Measurements from ENCODE around the gene ME3. TPM values are rescaled to one million over a fixed set of nuclear protein-coding genes. Genes with fewer than 3 reads are reported as not detected.

Gene ME3
- total RNA-seq, 1 experiment from 2014 or later = 1.8 TPM

DNA sequence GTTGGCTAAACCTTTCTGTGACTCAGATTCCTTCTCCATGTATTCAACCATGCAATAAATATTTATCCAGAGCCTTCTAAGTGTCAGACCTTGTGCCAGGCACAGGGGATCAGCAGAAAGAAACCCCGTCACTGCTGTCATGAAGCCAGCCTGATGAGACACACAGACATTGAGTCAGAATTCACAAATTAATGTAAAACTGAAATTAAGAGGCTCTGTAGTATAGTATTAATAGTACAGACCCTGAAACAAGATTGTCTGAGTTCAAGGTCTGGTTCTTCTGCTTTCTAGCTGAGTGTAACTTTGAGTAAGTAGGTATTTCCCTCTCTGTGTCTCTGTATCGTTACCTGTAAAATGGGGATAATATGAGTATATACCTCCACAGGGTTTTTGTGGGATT lies 46.9 kb downstream of the ME3 start (continued):
- TF ChIP-seq MXD4 (CRISPR knock-in tag; IDR thresholded peaks at IDR 0.05; ENCODE audit: borderline replicate concordance) (no peak), SP1 (CRISPR knock-in tag; conservative IDR thresholded peaks at IDR 0.05) (no peak), SMAD3 (CRISPR knock-in tag; IDR thresholded peaks at IDR 0.05; ENCODE audit: borderline replicate concordance) (no peak), JUN (CRISPR knock-in tag; IDR thresholded peaks at IDR 0.05) (no peak), JAZF1 (CRISPR knock-in tag; IDR thresholded peaks at IDR 0.05) (no peak), NR2C2 (CRISPR knock-in tag; IDR thresholded peaks at IDR 0.05) (no peak)
- TF ChIP-seq, protein P1, sequence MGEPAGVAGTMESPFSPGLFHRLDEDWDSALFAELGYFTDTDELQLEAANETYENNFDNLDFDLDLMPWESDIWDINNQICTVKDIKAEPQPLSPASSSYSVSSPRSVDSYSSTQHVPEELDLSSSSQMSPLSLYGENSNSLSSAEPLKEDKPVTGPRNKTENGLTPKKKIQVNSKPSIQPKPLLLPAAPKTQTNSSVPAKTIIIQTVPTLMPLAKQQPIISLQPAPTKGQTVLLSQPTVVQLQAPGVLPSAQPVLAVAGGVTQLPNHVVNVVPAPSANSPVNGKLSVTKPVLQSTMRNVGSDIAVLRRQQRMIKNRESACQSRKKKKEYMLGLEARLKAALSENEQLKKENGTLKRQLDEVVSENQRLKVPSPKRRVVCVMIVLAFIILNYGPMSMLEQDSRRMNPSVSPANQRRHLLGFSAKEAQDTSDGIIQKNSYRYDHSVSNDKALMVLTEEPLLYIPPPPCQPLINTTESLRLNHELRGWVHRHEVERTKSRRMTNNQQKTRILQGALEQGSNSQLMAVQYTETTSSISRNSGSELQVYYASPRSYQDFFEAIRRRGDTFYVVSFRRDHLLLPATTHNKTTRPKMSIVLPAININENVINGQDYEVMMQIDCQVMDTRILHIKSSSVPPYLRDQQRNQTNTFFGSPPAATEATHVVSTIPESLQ (CRISPR knock-in tag; IDR thresholded peaks at IDR 0.05) = no peak
- TF ChIP-seq, protein P2, sequence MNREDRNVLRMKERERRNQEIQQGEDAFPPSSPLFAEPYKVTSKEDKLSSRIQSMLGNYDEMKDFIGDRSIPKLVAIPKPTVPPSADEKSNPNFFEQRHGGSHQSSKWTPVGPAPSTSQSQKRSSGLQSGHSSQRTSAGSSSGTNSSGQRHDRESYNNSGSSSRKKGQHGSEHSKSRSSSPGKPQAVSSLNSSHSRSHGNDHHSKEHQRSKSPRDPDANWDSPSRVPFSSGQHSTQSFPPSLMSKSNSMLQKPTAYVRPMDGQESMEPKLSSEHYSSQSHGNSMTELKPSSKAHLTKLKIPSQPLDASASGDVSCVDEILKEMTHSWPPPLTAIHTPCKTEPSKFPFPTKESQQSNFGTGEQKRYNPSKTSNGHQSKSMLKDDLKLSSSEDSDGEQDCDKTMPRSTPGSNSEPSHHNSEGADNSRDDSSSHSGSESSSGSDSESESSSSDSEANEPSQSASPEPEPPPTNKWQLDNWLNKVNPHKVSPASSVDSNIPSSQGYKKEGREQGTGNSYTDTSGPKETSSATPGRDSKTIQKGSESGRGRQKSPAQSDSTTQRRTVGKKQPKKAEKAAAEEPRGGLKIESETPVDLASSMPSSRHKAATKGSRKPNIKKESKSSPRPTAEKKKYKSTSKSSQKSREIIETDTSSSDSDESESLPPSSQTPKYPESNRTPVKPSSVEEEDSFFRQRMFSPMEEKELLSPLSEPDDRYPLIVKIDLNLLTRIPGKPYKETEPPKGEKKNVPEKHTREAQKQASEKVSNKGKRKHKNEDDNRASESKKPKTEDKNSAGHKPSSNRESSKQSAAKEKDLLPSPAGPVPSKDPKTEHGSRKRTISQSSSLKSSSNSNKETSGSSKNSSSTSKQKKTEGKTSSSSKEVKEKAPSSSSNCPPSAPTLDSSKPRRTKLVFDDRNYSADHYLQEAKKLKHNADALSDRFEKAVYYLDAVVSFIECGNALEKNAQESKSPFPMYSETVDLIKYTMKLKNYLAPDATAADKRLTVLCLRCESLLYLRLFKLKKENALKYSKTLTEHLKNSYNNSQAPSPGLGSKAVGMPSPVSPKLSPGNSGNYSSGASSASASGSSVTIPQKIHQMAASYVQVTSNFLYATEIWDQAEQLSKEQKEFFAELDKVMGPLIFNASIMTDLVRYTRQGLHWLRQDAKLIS (CRISPR knock-in tag; IDR thresholded peaks at IDR 0.05; ENCODE audit: borderline replicate concordance) = no peak
- TF ChIP-seq, protein P3, sequence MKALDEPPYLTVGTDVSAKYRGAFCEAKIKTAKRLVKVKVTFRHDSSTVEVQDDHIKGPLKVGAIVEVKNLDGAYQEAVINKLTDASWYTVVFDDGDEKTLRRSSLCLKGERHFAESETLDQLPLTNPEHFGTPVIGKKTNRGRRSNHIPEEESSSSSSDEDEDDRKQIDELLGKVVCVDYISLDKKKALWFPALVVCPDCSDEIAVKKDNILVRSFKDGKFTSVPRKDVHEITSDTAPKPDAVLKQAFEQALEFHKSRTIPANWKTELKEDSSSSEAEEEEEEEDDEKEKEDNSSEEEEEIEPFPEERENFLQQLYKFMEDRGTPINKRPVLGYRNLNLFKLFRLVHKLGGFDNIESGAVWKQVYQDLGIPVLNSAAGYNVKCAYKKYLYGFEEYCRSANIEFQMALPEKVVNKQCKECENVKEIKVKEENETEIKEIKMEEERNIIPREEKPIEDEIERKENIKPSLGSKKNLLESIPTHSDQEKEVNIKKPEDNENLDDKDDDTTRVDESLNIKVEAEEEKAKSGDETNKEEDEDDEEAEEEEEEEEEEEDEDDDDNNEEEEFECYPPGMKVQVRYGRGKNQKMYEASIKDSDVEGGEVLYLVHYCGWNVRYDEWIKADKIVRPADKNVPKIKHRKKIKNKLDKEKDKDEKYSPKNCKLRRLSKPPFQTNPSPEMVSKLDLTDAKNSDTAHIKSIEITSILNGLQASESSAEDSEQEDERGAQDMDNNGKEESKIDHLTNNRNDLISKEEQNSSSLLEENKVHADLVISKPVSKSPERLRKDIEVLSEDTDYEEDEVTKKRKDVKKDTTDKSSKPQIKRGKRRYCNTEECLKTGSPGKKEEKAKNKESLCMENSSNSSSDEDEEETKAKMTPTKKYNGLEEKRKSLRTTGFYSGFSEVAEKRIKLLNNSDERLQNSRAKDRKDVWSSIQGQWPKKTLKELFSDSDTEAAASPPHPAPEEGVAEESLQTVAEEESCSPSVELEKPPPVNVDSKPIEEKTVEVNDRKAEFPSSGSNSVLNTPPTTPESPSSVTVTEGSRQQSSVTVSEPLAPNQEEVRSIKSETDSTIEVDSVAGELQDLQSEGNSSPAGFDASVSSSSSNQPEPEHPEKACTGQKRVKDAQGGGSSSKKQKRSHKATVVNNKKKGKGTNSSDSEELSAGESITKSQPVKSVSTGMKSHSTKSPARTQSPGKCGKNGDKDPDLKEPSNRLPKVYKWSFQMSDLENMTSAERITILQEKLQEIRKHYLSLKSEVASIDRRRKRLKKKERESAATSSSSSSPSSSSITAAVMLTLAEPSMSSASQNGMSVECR (CRISPR knock-in tag; IDR thresholded peaks at IDR 0.05; ENCODE audit: borderline replicate concordance) = no peak

DNA sequence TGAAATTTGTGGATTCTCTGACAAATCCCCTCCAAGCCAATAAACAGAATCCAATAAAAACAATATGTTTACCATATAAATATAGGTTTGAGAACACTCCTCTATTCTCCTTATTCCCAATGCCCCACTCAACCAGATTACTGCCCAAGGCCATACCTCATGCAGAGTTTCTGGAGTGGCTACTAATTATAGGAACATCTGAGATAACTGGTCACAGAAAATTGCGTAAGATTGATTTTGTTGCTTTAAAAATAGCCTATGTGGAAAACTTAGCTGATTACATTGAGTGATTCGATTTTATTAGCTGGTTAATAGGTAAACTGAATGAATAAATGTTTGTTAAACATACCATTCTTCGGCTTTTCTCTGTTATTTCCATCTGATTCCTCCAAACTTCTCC lies 48.0 kb downstream of the ME3 start:
- Mint-ChIP-seq H3K27ac (no peak overlapping the region), H3K9me3 (peaks cover 2% of the 10 kb centered on the region), H3K27me3 (ENCODE audit: low read depth) (no peaks in the 10 kb centered on the region), H3K36me3 (no peaks in the 10 kb centered on the region), H3K4me3 (no peak overlapping the region), H3K4me1 (peaks cover 19% of the 10 kb centered on the region)
- no peak for DNase-seq (ENCODE audit: low spot score)
- no peak for ATAC-seq
- ChIA-PET POLR2A (no interaction called here), CTCF (interaction anchor here (1.2 kb wide), 1 partner anchor 16 kb away, joined by 3 read pairs; no protein-coding TSS in a partner anchor)
- TF ChIP-seq, protein P4, sequence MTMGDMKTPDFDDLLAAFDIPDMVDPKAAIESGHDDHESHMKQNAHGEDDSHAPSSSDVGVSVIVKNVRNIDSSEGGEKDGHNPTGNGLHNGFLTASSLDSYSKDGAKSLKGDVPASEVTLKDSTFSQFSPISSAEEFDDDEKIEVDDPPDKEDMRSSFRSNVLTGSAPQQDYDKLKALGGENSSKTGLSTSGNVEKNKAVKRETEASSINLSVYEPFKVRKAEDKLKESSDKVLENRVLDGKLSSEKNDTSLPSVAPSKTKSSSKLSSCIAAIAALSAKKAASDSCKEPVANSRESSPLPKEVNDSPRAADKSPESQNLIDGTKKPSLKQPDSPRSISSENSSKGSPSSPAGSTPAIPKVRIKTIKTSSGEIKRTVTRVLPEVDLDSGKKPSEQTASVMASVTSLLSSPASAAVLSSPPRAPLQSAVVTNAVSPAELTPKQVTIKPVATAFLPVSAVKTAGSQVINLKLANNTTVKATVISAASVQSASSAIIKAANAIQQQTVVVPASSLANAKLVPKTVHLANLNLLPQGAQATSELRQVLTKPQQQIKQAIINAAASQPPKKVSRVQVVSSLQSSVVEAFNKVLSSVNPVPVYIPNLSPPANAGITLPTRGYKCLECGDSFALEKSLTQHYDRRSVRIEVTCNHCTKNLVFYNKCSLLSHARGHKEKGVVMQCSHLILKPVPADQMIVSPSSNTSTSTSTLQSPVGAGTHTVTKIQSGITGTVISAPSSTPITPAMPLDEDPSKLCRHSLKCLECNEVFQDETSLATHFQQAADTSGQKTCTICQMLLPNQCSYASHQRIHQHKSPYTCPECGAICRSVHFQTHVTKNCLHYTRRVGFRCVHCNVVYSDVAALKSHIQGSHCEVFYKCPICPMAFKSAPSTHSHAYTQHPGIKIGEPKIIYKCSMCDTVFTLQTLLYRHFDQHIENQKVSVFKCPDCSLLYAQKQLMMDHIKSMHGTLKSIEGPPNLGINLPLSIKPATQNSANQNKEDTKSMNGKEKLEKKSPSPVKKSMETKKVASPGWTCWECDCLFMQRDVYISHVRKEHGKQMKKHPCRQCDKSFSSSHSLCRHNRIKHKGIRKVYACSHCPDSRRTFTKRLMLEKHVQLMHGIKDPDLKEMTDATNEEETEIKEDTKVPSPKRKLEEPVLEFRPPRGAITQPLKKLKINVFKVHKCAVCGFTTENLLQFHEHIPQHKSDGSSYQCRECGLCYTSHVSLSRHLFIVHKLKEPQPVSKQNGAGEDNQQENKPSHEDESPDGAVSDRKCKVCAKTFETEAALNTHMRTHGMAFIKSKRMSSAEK (CRISPR knock-in tag; IDR thresholded peaks at IDR 0.05; ENCODE audit: borderline replicate concordance) = no peak
- TF ChIP-seq, protein P5, sequence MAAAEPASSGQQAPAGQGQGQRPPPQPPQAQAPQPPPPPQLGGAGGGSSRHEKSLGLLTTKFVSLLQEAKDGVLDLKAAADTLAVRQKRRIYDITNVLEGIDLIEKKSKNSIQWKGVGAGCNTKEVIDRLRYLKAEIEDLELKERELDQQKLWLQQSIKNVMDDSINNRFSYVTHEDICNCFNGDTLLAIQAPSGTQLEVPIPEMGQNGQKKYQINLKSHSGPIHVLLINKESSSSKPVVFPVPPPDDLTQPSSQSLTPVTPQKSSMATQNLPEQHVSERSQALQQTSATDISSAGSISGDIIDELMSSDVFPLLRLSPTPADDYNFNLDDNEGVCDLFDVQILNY (CRISPR knock-in tag; IDR thresholded peaks at IDR 0.05) = no peak
- TF ChIP-seq ATF1 (CRISPR knock-in tag; IDR thresholded peaks at IDR 0.05) = no peak
- TF ChIP-seq, protein P6, sequence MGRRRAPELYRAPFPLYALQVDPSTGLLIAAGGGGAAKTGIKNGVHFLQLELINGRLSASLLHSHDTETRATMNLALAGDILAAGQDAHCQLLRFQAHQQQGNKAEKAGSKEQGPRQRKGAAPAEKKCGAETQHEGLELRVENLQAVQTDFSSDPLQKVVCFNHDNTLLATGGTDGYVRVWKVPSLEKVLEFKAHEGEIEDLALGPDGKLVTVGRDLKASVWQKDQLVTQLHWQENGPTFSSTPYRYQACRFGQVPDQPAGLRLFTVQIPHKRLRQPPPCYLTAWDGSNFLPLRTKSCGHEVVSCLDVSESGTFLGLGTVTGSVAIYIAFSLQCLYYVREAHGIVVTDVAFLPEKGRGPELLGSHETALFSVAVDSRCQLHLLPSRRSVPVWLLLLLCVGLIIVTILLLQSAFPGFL (CRISPR knock-in tag; IDR thresholded peaks at IDR 0.05; ENCODE audit: borderline replicate concordance) = no peak
- TF ChIP-seq NFATC4 (CRISPR knock-in tag; IDR thresholded peaks at IDR 0.05) = no peak
- TF ChIP-seq, protein P7, sequence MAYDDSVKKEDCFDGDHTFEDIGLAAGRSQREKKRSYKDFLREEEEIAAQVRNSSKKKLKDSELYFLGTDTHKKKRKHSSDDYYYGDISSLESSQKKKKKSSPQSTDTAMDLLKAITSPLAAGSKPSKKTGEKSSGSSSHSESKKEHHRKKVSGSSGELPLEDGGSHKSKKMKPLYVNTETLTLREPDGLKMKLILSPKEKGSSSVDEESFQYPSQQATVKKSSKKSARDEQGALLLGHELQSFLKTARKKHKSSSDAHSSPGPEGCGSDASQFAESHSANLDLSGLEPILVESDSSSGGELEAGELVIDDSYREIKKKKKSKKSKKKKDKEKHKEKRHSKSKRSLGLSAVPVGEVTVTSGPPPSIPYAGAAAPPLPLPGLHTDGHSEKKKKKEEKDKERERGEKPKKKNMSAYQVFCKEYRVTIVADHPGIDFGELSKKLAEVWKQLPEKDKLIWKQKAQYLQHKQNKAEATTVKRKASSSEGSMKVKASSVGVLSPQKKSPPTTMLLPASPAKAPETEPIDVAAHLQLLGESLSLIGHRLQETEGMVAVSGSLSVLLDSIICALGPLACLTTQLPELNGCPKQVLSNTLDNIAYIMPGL (CRISPR knock-in tag; IDR thresholded peaks at IDR 0.05) = no peak
- no peak for TF ChIP-seq NFE2L1 (CRISPR knock-in tag; IDR thresholded peaks at IDR 0.05)
- no peak for TF ChIP-seq CREM (CRISPR knock-in tag; IDR thresholded peaks at IDR 0.05)
